G401.6 (cell line): Measurements from ENCODE around the gene MMP1.

Source experiments
- FAIRE-seq: peaks from 2 replicates; lab custom pipeline; 2012; peaks lifted over from hg19 to GRCh38; lab: Jason Lieb, UNC

MMP1 gene

DNA sequence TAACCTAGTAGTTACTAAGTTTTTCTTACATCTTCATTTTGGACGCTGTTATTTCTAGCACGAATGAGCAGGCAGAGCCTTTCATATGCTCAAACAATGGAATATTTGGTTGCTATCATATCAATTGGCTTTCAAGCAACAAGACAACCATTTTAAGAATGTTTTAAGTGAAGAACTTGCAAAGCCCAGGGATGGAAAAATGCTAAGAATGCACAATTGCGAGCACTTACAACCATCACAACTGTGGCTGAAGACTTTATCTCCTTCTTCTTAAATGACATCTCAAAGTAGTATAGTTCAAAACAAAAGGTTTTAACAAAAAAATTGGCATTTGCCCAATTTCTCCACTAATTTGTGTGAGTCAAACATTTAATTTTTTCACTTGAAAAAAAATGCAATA lies 8.3 kb upstream of the MMP1 start:
- no peak for FAIRE-seq

DNA sequence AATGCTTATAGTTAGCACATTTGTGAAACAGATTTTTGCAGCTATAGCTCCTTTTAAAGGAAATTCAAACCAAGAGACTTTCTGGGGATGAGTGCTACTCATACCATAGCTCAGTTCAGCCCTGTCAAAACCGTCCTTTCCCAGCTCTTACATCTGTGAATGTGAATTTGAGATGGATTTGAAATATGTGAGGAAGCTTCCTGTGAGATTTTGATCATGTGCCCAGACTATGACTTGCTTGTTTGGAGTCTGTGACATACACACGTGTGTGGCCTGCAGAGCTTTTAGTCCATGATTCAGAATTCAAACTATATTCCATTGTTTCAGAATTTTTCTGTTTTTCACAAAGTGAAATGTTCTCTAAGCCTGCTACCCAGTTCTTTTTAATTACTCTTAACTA lies 4.4 kb upstream of the MMP1 start:
- FAIRE-seq: no peak

DNA sequence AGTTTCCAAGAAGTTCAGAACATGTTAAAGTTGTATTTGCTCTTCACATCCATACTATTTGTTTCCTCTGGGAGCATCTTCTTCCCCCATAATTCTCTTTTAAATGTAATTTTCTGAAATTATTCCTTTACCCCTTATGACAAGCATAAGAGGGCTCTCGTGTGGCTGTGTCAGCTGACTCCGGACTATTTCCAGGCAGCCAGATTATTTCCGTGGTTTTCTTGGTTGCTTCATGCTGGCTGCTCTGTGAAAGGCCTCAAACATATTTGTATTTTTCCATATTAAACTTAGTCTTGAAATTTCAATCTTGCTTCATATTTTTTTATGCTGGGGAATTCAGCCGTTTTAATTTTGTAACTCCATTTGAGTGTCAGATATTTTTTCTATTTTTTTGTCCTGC lies 2.8 kb upstream of the MMP1 start:
- no peak for FAIRE-seq

DNA sequence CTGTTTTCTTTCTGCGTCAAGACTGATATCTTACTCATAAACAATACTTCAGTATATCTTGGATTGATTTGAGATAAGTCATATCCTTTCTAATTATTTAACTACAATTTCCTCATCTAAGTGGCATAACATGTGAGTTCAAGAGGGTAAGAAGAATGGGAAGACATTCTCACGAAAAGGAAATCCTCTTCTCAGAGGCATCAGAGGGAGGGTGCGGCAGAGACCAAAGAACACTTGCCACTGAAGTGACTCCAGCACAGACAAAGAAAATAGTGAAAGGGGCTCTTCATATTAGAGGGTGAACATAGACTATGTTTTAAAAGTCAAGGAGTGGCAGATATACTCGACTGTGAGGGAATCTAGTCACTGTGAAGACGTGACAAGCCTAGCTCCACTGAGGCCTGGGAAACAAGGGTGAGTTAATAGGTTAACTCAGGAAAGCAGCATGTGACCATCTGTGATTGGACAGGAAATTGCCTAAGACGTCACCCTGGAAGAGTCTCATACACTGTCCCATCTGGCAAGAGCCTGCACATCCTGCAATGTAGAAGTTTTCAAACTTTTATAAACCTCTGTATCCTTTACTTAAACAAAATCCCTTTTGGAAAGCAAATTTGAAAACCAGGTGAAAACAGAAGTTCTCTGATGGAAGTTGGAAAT lies 1.9 kb upstream of the MMP1 start:
- no peak for FAIRE-seq

DNA sequence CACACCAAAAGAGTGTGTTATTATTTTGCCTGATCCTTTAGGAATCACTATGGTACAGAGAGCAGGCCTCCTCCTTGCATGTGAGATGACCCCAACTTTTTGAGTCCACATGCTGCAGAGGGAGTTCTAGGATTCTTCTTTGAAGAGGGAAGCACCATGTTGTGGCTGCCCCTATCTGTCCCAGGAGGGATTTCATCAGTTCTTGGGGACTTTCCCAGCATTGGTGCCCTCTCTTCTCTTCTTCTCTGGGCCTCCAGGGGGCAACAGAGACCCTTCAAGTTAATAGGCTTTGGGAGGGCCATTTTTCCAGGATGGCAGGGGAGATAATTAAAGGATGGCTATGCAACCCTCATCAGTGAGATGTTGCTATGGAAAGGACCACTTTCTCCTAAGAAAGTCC lies 3.6 kb downstream of the MMP1 start:
- no peak for FAIRE-seq

DNA sequence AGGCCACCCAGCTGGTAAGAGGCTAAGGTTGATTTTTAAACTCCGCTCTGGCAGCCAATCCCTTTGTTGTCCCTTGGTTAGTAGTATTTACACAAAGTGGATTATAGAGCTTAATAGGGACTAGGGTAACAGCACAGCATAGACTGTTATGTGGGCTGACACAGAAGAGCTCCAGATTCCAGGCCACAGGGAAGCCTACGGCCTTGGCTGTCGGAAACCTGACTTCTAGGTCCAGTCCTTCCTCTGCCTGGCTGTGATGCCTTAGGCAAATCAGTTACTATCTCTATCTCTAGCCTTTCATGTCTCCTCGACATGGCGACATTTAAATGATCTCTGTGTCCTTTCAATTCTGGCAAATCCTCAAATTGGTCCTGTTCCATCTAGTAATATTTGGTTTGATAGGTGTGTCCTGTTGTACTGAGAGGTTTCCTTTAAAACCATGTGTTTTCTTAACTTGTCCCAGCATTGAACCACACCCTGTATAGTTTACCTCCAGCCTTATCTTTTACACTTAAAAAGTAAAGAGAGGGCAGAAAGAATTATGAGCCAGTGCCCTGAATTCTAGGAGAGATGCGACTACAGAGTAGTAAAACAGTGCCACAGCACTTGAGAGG lies 4.2 kb downstream of the MMP1 start:
- no peak for FAIRE-seq

DNA sequence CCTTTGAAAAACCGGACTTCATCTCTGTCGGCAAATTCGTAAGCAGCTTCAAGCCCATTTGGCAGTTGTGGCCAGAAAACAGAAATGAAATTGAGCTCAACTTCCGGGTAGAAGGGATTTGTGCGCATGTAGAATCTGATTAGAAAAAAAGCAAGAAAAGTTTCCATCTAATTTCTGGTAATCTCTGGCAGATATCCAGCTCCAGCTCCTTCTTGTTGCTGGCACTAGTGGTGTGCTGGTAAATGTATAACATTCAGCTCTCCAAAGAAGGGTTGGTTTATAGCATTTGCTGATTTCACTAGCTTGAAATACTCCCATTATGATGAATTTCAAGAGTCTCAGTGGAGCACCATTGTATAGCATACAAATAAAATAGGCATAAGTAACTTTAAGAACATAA lies 5.4 kb downstream of the MMP1 start:
- FAIRE-seq: peak; percentile 67

DNA sequence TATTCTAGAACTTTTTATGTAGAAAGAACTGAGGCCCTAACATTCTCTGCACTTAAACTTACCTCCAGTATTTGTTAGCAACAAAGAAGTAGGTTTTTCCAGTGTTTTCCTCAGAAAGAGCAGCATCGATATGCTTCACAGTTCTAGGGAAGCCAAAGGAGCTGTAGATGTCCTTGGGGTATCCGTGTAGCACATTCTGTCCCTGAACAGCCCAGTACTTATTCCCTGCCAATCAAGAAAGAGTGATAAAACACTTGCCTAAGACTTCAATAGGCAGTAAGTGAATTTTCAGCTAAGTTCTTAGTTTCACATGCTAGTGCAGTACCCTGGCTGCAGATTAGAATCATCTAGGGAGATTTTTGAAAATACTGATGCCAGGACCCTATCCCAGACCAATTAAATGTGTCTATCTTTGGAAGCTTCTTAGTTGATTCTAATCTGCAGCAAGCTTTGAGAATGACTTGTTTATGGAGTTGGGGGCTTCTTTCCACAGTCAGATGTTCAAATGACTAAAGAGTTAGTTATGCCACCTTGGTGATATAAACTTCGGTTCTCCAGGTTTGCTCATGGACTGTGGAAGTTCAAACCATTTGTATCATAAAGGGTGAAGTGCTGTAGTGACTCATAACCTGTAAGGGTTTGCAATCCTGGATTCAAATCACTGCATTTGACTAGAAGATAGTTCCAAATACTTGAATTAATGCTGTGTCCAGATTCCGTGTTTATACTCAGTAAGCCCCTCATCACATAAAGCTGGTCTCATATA lies 6.5 kb downstream of the MMP1 start:
- FAIRE-seq: peak; percentile 95

DNA sequence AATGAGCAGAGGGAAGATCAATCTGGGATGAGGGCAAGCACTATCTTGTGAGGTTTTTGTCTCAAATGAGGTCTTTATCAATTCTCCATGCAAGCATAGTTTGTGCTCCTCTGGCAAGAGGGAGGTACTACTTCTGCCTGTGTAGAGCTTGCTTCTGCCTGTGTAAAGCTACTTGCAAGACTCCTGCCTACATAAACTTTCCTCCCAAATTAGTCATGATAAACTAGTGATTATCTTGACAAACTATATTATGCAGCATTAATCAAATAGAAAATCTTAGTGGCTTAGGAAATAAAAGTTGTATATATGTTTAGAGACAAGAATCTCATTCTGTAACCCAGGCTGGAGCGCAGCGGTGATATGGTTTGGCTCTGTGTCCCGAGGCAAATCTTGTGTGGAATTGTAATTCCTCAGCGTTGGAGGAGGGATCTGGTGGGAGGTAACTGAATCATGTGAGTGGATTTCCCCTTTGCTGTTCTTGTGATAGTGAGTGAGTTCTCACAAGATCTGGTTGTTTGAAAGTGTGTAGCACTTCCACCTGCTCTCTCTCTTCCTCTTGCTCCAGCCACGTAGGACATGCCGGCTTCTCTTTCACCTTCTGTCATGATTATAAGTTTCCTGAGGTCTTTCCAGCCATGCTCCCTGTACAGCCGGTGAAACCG lies 9.5 kb downstream of the MMP1 start:
- no peak for FAIRE-seq

DNA sequence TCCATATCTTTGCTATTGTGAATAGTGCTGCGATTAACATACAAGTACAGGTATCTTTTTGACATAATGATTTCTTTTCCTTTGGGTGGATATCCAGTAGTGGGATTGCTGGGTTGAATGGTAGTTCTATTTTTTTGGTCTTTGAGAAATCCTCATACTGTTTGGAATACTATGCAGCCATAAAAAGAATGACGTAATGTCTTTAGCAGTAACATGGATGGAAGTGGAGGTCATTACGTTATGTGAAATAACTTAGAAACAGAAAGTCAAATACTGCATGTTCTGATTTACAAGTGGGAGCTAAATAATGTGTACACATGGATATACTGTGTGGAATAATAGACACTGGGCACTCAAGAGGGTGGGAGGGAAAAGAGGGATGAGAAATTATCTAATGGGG lies 13.6 kb downstream of the MMP1 start:
- no peak for FAIRE-seq

DNA sequence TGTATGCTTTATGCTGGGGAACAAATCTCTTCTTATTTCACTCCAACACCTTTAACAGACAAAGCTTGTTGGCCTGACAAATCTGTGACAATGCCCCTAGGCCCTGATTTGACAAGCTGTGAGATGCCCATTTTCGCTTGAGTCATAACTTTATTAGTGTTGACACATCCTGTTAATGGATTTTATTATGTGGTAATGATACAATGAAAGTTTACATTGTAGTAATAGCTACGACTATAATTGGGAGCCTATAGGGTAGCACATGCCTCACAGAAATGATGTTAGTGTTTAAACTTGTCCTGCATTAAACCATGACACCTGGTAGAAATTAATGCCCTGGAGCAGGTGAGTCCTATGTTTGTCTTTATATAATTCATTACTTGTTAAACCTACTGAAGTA lies 14.2 kb downstream of the MMP1 start:
- no peak for FAIRE-seq

DNA sequence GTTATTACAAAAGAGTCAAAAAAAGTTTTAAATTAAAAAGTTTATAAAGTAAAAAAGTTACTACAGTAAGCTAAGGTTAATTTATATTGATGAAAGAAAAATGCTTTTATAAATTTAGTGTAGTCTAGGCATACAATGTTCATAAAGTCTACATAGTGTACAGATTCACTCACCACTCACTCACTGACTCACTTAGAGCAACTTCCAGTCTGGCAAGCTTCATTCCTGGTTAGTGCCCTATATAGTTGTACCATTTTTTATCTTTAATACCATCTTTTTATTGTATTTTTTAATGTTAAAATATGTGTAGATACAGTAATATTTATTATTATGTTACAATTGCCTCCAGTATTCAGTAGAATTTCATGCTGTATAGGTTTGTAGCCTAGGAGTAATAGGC lies 14.9 kb downstream of the MMP1 start:
- FAIRE-seq: no peak

DNA sequence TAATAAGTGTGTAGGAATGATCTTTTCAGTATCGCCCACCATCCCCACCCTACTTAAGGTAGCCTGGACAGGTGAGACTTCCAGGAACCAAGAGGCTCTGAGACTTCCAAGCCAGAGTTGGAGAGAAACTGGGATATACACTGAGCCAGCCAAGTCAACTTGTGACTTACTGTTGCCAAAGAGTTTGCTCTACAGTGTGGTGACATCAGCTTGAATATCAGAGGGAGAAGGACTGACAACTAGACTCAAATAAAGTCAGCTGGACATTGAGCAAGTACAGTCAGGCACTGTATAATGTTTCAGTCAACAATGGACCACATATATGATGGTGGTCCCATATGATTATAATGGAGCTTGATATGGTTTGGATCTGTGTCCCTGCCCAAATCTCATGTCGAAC lies 16.3 kb downstream of the MMP1 start:
- FAIRE-seq: no peak

DNA sequence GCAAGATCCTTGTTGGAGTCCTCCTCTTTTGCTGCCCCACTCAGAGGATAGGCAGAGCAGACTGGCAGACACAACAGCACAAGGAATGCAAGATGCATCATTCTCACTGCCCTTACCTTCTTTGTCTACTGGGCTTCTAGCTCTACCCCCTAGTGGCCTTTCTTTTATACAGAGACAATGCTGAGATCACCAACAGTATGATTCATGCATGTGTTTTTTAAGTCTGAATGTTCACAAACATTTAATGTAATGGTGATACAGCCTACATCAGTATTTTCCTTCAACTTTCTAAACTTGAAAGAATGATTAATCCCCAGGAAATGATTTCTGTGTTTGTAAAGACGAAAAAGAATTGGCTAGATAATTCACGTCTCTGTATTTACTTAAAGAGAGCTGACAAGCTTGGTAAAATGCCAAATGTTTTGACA lies 17.5 kb downstream of the MMP1 start, which contains the start of gene MMP10:
Gene MMP10, minus strand, starts transcription at position 138 of the 428 bp plus-strand sequence. Its CDS starts 37 bp downstream, at position 101.
- FAIRE-seq: peak; percentile 96

DNA sequence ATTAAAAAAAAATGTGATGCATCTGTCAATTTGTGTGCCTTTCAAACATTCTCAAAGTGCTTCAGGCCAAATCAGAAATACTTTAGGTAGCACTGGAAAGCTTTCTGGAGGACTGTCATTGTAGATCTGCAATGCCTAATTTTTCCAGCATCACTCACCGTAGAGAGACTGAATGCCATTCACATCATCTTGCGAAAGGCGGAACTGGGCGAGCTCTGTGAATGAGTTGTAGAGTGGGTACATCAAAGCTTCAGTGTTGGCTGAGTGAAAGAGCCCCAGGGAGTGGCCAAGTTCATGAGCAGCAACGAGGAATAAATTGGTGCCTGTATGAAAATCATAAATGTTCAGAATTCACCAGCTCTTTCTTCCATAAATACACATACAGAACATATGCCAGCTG lies 21.5 kb downstream of the MMP1 start:
- FAIRE-seq: peak; percentile 51

DNA sequence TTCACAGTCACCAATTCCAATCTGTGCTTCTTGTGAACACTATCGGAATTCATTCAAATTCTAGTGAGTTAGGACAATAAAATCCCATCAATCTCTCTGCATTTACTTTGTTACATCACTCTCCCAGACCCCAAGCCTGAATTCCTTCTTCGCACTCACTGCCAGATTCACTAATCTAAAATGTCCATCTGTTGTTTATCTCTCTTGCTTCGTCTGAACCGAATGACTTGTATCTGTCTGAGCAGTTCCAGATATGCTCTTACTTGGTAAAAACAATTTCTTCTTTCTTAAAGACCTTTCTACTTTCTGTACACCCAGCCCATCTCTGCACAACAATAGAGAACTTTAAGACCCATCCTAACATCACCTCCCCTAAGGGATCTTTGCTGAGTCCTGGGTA lies 24.6 kb downstream of the MMP1 start:
- no peak for FAIRE-seq

DNA sequence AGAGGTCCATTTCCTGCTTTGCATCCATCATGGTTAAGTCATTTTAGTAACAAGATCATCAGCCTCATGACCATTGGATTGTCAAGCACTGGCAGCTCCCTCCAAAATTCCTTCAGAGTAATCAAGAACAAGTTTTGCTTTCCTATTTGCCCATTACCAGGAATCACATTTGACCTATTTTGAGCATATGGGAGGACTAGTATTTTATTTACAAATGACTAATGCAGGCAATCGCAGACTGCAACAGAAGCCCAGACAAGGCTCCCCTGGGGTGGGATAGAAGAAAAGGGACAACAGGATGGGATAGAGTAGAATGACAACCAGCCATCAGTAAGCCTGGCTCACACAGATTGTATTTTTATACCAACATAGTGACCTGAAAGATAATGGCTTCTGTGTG lies 26.6 kb downstream of the MMP1 start:
- FAIRE-seq: no peak

DNA sequence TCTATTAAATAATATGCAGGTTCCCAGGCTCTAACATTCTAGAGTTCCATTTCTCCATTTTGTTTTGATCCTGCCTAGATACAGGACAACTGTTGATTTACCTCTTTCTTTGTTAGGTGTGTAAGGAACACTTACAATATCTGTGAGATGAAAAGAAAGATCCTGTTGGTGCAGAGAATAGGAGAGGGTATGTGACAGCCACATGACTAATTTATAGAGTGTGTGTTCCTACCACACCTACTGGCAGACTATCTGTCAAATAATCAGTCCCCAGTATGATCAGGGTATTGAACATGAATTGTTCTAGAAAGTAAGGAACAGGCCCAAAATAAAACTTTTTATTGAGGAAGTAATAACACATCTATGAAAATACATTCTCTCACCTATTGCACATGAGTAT lies 27.8 kb downstream of the MMP1 start:
- no peak for FAIRE-seq

DNA sequence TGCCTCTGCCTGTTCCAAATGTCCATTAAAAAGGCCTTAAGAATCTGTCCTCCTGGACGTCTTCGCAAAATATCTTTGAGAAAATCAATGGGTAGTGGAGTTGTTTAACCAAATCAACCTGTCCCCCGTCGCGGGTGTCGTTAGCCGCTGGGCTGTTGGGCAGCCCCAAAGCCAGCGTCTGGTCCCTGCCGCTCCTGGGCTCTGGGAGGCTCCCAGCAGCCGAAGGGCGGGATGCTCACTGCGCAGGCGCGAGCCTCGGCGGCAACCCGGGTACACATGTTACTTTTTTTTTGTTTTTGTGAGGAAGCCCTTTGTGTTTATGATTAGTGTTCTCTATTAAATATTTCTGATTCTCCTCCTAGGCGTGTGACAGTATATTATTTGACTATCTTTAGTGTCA lies 30.2 kb downstream of the MMP1 start:
- FAIRE-seq: no peak

DNA sequence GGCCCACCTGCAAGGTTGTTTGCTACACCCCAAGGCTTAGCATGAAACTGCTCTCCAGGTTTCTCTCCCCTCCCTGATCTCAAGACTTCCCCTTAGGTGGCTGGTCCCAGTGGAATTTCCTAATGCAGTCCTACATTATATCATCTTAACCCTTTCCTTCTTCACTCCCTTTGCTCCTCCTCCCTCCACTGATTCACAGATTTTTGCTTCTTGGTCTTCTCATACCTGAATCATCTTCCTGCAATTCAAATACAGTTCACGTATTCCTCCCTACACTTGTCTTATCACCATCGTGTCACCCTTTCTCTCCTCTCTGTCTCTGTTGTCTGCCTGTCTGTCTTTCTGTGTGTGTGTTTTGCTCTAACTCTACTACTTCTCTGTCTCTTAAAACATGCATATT lies 34.5 kb downstream of the MMP1 start:
- peak; percentile 39 for FAIRE-seq

DNA sequence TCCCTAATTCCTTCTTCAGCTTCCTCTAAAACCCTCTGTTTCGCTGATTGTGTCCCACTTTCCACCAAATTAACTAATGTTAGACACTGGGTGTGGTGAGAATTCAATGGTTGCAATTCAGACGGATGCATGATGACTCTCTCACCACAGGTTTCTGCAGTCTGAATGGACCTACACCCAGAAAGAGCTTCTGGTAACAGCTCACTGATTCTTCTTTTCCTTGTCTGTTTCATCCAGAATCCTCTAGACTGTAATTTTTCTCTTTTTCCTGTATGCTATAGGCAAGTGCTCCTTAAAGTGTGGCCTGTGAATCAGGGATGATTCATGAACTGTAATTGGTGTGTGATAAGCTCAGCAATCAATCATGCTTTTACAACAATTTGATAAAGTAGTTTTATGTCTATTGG lies 35.6 kb downstream of the MMP1 start:
- FAIRE-seq: peak; percentile 86

DNA sequence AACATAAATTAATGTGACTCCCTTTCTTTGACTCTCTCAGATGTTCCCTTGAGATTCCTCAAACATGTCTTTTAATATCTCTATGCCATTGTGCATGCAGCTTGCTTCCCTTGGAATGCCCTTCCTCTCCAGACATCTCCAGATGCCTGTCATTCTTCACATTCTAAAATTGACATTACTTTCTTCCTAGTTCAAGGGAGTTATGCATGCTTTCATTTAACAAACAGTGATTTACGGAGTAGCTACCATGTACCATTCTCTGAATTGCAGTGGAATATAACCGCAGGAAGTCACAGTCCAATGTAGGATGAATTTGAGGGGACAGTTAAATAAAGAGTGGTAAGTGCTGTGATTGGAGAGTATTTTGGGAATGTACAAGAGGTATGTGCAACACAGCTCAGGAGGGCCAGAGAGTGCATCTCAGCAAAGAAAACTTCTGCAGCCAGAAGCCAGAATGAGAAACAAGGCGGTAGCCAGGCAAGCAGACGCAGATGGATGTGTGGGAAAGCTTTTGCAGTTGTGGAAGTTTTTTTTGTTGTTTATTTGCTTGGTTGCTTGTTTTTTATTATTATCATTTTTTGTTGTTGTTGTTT lies 36.2 kb downstream of the MMP1 start:
- peak; percentile 96 for FAIRE-seq
